22Rv1 (cell line): ENCODE measurements around the gene ABCA1.
"Not testable (repeated sequence)": the region's sequence is repeated elsewhere in the genome, so short reads cannot be mapped to it uniquely, and the experiment has no call there.

Source experiments
- H3K27ac ChIP-seq: fragments of 450-650 bp; 2 replicates; pipeline ENCODE4 v1.5.1; 2017
- ZFX ChIP-seq: fragments of 450-650 bp; IDR thresholded peaks from 2 replicates; pipeline ENCODE4 v1.6.1; 2017; ENCODE audit warnings: antibody characterized with exemption, borderline replicate concordance
- TF ChIP-seq, protein P1 (sequence below): fragments of 450-650 bp; IDR thresholded peaks from 2 replicates; pipeline ENCODE4 v1.5.1; 2017; ENCODE audit warnings: mild to moderate bottlenecking

The ABCA1 gene

DNA sequence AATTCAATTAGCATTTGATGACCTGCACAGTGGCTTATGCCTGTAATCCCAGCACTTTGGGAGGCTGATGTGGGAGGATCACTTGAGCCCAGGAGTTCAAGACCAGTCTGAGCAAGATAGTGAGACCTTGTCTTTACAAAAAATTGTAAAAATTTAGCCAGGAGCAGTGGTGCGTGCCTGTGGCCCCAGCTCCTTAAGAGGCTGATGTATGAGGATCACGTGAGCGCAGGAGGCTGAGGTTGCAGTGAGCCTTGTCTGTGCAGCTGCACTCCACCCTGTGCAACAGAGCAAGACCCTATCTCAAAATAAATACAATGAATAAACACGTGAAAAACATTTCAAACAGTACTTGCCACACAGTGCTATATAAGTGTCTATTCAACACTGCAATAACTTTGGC lies 4.2 kb downstream of the ABCA1 start:
- TF ChIP-seq, protein P1, sequence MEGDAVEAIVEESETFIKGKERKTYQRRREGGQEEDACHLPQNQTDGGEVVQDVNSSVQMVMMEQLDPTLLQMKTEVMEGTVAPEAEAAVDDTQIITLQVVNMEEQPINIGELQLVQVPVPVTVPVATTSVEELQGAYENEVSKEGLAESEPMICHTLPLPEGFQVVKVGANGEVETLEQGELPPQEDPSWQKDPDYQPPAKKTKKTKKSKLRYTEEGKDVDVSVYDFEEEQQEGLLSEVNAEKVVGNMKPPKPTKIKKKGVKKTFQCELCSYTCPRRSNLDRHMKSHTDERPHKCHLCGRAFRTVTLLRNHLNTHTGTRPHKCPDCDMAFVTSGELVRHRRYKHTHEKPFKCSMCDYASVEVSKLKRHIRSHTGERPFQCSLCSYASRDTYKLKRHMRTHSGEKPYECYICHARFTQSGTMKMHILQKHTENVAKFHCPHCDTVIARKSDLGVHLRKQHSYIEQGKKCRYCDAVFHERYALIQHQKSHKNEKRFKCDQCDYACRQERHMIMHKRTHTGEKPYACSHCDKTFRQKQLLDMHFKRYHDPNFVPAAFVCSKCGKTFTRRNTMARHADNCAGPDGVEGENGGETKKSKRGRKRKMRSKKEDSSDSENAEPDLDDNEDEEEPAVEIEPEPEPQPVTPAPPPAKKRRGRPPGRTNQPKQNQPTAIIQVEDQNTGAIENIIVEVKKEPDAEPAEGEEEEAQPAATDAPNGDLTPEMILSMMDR: no peak
- TF ChIP-seq ZFX: no peak
- H3K27ac ChIP-seq: no peak overlapping the region

DNA sequence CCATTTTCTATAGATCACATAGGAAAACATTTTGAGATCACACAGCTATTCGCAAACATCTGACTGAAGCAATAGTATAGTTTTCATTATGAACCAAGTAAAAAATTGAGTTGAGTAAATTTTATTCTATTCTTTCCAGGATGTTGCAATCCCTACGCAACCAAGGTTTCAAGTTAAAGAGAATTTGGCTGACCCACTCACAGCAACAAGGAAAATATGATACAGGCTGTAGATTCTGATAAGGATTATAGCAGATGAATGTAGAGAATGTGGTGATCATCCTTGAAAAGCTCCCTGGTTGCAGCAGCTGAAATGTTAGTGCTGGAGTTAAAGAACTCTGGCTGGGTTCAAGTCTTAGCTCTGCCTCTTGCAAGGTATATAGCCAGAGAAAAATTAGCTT lies 4.7 kb downstream of the ABCA1 start:
- H3K27ac ChIP-seq: no peak overlapping the region
- TF ChIP-seq, protein P1: no peak
- no peak for TF ChIP-seq ZFX

DNA sequence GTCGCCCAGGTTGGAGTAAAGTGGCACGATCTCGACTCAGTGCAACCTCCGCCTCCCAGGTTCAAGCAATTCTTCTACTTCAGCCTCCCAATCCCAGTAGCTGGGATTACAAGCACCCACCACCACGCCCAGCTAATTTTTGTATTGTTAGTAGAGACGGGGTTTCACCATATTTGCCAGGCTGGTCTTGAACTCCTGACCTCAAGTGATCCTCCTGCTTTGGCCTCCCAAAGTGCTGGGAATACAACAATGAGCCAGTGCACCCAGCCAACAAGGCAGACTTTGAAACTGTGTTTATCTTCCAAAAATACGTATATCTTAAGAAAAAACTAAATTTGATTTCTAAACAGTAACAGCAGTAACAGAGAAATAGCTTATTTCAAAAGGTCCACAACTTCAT lies 5.2 kb downstream of the ABCA1 start:
- not testable (repeated sequence) for H3K27ac ChIP-seq

DNA sequence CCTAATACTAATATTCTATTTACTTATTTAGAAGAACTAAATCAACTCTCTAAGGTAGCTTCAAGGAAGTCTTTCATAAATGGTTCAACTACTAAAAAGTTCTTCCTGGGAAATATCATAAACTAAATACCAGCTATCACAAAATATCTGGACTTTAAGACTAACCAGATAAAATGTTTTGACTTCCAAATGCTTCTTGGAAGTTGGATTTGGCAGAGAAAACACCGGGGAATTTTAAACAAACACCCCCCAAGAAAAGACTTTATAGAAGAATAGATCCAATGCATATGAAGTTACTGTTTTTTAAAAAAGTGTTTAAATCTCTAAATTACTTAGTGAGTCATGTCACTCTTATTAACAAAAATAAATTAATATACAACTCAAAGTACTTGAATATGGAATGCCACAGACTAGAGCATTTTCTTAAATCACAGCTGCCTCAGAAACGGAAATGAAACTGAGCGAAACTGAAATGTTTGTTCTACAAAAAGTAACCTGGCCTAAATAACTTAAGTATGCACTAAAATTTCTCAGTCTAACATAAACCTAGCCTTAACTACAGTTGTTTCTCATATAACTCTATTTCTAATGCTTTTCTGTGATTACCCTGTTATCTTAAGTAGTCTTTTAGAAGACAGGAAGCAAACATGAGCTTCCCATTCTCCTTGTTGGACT lies 6.8 kb downstream of the ABCA1 start:
- TF ChIP-seq, protein P1: no peak
- H3K27ac ChIP-seq: no peak overlapping the region

DNA sequence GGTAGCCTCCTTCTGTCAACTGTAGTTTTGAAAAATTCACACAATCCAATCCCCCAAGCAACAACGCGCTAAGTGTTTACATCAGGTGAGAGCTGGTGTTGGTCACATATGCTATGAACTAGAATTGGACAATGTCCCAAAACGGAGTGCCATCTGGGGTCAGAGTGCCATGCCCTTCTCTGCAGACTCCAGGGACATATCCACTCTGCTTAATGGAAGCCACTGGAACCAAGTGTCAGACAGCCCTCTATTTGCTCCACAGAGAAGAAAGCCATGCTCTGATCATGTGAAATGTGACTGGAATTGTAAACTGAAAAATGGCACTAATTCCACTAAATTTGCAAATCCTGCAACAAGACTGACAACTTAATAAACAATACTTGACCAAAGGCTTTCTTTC lies 12.2 kb downstream of the ABCA1 start:
- H3K27ac ChIP-seq: no peak overlapping the region
- TF ChIP-seq ZFX: no peak
- TF ChIP-seq, protein P1: no peak

DNA sequence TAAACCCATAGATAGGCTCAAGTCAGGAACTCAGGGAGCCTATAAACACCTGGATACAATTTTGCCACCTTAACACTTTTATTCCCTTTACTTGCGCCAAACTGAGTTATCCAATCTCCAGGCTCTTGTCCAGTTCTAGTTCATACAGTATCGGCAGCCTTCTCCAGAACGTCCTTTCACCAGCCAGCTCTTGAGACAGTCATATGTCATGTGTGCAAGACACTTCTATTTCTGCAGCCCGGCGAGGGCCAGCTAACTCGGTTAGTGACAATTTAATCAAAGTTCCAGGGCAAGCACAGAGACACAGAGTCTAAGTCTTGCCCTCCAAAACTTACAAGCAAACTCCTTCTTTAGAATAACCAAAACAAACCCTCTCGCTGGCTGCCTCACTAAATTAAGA lies 12.9 kb downstream of the ABCA1 start:
- no peak for TF ChIP-seq ZFX
- TF ChIP-seq, protein P1: no peak
- H3K27ac ChIP-seq: no peak overlapping the region

DNA sequence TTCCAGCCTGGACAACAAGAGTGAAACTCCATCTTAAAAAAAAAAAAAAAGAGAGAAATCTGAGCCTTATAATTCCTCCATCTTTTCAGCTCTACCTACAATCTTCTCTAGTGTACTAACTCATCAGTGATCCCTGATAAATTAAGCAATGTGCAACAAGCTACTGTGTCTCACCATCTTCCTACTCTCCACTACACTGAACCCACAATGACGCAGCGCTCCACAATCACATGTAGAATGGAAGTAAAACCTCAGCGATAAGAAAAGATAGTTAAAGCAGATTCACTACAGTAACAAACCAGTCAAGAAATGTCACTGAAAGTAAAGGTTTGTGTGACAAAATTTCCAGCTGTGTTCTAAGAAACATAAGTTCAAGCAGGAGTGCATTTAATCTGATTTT lies 13.5 kb downstream of the ABCA1 start:
- TF ChIP-seq, protein P1: no peak
- TF ChIP-seq ZFX: no peak

DNA sequence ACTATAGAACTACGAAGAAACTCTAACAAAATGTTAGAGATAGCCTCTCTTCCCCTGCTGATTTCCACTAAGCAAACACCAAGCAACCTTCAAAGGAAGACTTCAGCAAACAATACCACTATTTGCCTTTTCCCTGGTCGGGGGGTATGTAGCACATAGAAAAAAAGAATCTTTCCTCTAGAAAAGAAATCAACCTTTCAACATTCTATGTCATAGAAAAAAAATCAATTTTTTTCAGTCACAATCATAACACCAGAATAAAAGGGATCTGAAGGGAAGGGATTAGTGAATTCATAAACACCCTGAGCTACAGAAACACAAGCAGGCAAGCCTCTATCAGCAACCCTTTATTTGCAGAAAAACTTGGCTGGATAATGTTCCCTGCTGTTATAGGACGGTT lies 15.3 kb downstream of the ABCA1 start:
- no peak for TF ChIP-seq ZFX
- TF ChIP-seq, protein P1: no peak
- no peak overlapping the region for H3K27ac ChIP-seq

More for the DNA sequence above, 13.5 kb downstream of the ABCA1 start:
- no peak overlapping the region for H3K27ac ChIP-seq
